ENCODE data around the gene TTC23. TPM values are rescaled to one million over a fixed set of nuclear protein-coding genes. Genes with fewer than 3 reads are reported as not detected.
"Not testable (repeated sequence)": the region's sequence is repeated elsewhere in the genome, so short reads cannot be mapped to it uniquely, and the experiment has no call there.

Gene TTC23
- total and polyA plus RNA-seq, 2 donors (not counting 3 experiments of a cell fraction or from before 2014, with no cell fraction given) = 4.1 to 27.3 TPM

- FAIRE-seq; H3K4me3 ChIP-seq (replicated peaks in 1 of 3; ENCODE audit: insufficient read depth in 1 of 3, low read depth in 1 of 3, low read length in 3 of 3); H3K9ac ChIP-seq (replicated peaks; ENCODE audit: extremely low read depth, insufficient read depth, low read length); dilution Hi-C loops (cut with MboI; ENCODE audit: extremely low pct_ligation_motif_present, low sequenced_read_pairs); H4K20me1 ChIP-seq (replicated peaks; ENCODE audit: control insufficient read depth, extremely low read depth, insufficient read depth, low read length); H3K36me3 ChIP-seq (ENCODE audit: control insufficient read depth in 2 of 2, extremely low read depth in 1 of 2, insufficient read depth in 2 of 2, low read length in 2 of 2); H3K27ac ChIP-seq (ENCODE audit: insufficient read depth, low read depth, low read length); intact Hi-C loops (cut with micrococcal nuclease); H2AFZ ChIP-seq (ENCODE audit: low read depth, low read length); BruUV-seq (replicated peaks); H3K4me2 ChIP-seq (ENCODE audit: insufficient read depth, low read length); H3K79me2 ChIP-seq (ENCODE audit: control insufficient read depth, insufficient read depth, low read length); H3K4me1 ChIP-seq (ENCODE audit: control insufficient read depth, extremely low read depth, insufficient read depth, low read length); POLR2A ChIA-PET; H3K27me3 ChIP-seq (ENCODE audit: control insufficient read depth in 2 of 2, insufficient read depth in 2 of 2, low read length in 2 of 2); DNase-seq (ENCODE audit: low read depth, low spot score); H3K9me3 ChIP-seq (replicated peaks; ENCODE audit: control insufficient read depth, insufficient read depth, low read length); H3K9me1 ChIP-seq (replicated peaks; ENCODE audit: control insufficient read depth, extremely low read depth, insufficient read depth, low read length); CTCF ChIA-PET: not testable (repeated sequence)
These were observed 57.2 kb downstream of the TTC23 start for GRCh38 chr15:99192181-99192580.

DNA sequence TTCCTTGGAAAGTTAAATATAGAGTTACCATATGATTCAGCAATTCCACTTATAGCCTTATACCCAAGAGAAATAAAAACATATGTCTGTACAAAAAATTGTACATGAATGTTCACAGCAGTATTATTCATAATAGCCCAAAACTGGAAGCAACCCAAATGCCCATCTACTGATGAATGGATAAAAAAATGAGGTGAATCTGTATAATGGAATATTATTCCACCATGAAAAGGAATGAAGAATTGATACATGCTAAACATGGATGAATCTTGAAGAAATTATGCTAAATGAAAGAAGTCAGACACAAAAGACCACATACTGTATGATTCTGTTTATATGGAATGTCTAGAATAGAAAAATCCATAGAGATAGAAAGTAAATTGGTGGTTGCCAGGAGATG is 61.4 kb downstream of the TTC23 start:
- dilution Hi-C loops (cut with MboI; ENCODE audit: extremely low pct_ligation_motif_present, low sequenced_read_pairs) = no loop called here
- no peaks in the 10 kb centered on the region for H3K9me1 ChIP-seq (replicated peaks; ENCODE audit: control insufficient read depth, extremely low read depth, insufficient read depth, low read length)
- H3K27ac ChIP-seq (ENCODE audit: insufficient read depth, low read depth, low read length) = no peak overlapping the region
- H4K20me1 ChIP-seq (replicated peaks; ENCODE audit: control insufficient read depth, extremely low read depth, insufficient read depth, low read length) = no peaks in the 10 kb centered on the region
- H3K9ac ChIP-seq (replicated peaks; ENCODE audit: extremely low read depth, insufficient read depth, low read length) = no peak overlapping the region
- CTCF ChIA-PET = interaction anchor here (1.3 kb wide), 1 partner anchor 87 kb away, joined by 3 read pairs; no protein-coding TSS in a partner anchor
- no peak for FAIRE-seq
- no peak overlapping the region for H3K4me2 ChIP-seq (ENCODE audit: insufficient read depth, low read length)
- intact Hi-C loops (cut with micrococcal nuclease) = no loop called here
- H2AFZ ChIP-seq (ENCODE audit: low read depth, low read length) = no peak overlapping the region
- POLR2A ChIA-PET = no interaction called here
- no peak for TF ChIP-seq EZH2 (IDR thresholded peaks at IDR 0.05; ENCODE audit: borderline replicate concordance, low read depth, low read length, severe bottlenecking)
- TF ChIP-seq JUN (IDR thresholded peaks at IDR 0.05; ENCODE audit: borderline replicate concordance, insufficient read depth, insufficient read length, low read depth) = no peak
- no peak for TF ChIP-seq FOS (IDR thresholded peaks at IDR 0.05; ENCODE audit: borderline replicate concordance, insufficient read depth, low read length)
- H3K36me3 ChIP-seq (ENCODE audit: control insufficient read depth in 2 of 2, extremely low read depth in 1 of 2, insufficient read depth in 2 of 2, low read length in 2 of 2) = no peaks in the 10 kb centered on the region
- H3K9me3 ChIP-seq (replicated peaks; ENCODE audit: control insufficient read depth, insufficient read depth, low read length) = no peaks in the 10 kb centered on the region
- no peaks in the 10 kb centered on the region for H3K4me1 ChIP-seq (ENCODE audit: control insufficient read depth, extremely low read depth, insufficient read depth, low read length)
- no TSS peak for BruUV-seq (replicated peaks)
- H3K27me3 ChIP-seq (ENCODE audit: control insufficient read depth in 2 of 2, insufficient read depth in 2 of 2, low read length in 2 of 2) = no peaks in the 10 kb centered on the region
- no peaks in the 10 kb centered on the region for H3K79me2 ChIP-seq (ENCODE audit: control insufficient read depth, insufficient read depth, low read length)
- no peak for DNase-seq (ENCODE audit: low read depth, low spot score)
- no peak overlapping the region for H3K4me3 ChIP-seq (replicated peaks in 1 of 3; ENCODE audit: insufficient read depth in 1 of 3, low read depth in 1 of 3, low read length in 3 of 3)

All from endothelial cell of umbilical vein (primary cell).